Amniotic epithelial cell (primary cell): ENCODE data around the gene ARHGEF7.
"Not testable (repeated sequence)": the region's sequence is repeated elsewhere in the genome, so short reads cannot be mapped to it uniquely, and the experiment has no call there.

Experiments used
- DNase-seq: peaks from one replicate; pipeline ENCODE4 v3.0.0-alpha.2; 2010; ENCODE audit warnings: low read depth

ARHGEF7 gene, protein sequence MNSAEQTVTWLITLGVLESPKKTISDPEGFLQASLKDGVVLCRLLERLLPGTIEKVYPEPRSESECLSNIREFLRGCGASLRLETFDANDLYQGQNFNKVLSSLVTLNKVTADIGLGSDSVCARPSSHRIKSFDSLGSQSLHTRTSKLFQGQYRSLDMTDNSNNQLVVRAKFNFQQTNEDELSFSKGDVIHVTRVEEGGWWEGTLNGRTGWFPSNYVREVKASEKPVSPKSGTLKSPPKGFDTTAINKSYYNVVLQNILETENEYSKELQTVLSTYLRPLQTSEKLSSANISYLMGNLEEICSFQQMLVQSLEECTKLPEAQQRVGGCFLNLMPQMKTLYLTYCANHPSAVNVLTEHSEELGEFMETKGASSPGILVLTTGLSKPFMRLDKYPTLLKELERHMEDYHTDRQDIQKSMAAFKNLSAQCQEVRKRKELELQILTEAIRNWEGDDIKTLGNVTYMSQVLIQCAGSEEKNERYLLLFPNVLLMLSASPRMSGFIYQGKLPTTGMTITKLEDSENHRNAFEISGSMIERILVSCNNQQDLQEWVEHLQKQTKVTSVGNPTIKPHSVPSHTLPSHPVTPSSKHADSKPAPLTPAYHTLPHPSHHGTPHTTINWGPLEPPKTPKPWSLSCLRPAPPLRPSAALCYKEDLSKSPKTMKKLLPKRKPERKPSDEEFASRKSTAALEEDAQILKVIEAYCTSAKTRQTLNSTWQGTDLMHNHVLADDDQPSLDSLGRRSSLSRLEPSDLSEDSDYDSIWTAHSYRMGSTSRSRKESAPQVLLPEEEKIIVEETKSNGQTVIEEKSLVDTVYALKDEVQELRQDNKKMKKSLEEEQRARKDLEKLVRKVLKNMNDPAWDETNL

GRCh38 chr13:111115061-111115964 is at the start of gene ARHGEF7:
Gene ARHGEF7 (plus strand): TSS chr13:111115310. CDS start chr13:111115527, 217 bp downstream.
- DNase-seq, result no peak

DNA sequence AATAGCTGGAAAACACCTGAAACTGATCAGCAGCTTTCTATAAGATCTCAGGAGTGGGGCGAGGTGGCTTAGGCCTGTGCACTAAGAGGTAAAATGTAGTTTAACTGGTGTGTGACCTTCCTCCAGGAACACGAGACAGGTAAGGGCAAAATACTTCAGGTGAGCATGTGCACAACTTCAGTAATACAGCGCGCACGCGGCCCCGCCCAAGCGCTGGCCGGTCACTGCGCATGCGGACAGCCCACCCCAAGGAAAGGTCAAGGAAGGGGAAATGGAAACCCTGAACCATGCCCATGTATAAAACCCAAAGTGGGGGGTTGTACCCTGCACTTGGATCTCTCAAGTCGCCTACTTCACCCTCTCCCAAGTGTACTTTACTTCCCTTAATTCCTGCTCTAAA is 49.4 kb upstream of the ARHGEF7 start:
- DNase-seq, result no peak

DNA sequence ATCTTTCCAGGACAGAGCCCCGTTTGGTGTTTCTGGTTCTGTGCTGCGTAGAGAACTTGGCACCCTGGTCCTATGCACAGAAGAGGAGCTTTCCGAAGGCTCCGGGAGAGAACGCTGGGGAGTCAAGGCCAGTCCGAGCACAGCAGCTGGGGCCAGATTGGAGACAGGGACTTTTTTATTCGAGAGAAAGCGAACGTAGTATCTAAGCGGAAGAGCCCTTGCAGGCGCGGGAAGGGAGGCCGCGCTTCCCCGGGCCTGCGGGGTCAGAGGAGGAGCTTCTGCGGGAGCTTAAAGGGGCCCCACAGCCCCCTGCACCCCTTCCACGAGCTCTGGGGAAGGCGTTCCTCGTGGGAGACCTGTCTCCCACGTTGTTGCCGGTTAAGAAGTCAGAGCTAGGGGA is 48.6 kb upstream of the ARHGEF7 start:
- no peak for DNase-seq

GRCh38 chr13:111068009-111068350 is 47.1 kb upstream of the ARHGEF7 start:
- DNase-seq, result no peak

GRCh38 chr13:111071120-111071519 is 44.0 kb upstream of the ARHGEF7 start:
- not testable (repeated sequence) for DNase-seq

DNA sequence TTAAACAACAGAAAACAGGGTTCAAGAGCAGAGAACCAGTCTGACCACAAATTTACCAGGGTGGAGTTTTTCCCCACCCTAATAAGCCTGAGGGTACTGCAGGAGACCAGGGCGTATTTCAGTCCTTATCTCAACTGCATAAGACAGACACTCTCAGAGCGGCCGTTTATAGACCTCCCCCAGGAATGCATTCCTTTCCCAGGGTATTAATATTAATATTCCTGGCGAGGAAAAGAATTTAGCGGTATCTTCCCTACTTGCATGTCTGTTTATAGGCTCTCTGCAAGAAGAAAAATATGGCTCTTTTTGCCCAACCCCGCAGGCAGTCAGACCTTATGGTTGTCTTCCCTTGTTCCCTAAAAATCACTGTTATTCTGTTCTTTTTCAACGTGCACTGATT is 43.6 kb upstream of the ARHGEF7 start:
- DNase-seq, result not testable (repeated sequence)

- DNase-seq, result no peak
These were observed 40.3 kb upstream of the ARHGEF7 start for GRCh38 chr13:111074826-111075225.

DNA sequence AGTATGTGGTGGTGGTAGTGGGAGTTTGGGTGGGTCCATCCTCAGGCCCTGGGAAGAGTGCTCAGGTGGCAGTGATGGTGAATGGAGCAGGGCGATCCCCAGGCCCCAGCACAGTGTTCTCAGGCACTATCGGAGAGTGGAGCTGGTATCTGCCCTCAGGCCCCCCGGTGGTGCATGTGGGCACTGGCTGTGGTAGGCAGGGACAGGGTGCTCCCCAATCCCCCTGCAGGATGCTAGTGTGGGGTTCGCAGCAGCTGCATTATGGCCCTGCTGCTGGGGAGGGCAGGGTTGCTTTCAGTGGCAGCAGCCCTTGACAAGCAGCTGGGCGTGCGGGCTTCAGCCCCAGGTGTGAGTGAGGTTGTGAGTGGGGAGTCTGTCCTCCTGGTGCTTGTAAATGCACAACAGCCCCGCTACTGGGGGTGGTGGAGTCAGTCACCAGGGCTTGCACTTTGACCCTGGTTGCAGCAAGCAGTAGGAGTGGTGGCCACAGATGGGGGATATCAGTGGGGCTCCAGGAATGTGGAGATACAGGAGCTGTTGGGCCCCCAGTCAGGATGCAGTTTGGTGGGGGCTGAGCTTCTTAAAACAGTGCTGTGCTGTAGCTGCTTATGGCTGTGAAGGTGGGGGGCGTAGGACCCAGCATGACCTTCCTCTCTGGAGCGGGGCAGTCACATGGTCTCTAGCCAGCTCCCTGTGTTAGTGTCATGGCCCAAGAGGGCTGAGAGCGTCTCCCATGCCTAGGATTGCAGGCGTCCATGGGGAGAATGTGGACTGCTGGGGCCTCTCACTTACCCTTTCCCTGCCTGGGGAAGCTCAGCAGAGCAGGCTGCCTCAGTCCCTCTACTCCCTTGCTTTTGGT is 38.7 kb upstream of the ARHGEF7 start:
- no peak for DNase-seq

GRCh38 chr13:111079375-111079774 is 35.7 kb upstream of the ARHGEF7 start:
- no peak for DNase-seq

DNA sequence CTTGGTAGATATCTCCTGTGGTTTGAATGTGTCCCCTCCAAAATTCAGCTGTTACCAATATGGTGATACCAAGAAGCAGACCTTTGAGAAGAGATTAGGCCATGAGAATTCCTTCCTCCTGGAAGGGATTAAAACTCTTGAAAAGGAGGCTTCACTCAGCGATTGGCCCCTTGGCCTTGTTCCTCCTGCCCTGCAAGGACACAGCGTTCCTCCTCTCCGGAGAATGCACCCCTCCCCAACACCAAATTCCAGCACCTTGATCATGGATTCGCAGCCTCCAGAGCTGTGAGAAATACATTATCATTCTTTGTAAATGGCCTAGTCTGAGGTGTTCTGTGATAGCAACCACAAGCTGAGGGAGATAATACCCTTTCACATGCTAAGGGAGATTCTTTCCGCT is 34.5 kb upstream of the ARHGEF7 start:
- DNase-seq, result no peak

- DNase-seq, result no peak
These were observed 32.9 kb upstream of the ARHGEF7 start for GRCh38 chr13:111082240-111082639.

DNA sequence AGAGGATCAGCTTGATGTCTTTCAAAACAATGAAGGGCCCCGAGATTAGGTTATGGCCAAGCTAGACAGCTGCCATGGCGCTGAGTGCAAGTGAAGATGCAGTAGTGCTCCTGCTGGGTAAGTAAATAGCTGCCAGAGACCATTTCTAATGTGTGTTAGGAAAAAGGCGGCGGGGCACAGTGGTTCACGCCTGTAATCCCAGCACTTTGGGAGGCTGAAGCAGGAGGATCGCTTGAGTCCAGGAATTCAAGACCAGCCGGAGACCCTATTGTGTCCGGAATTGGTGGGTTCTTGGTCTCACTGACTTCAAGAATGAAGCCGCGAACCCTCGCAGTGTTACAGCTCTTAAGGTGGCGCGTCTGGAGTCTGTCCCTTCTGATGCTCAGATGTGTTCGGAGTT is 32.3 kb upstream of the ARHGEF7 start:
- not testable (repeated sequence) for DNase-seq

- not testable (repeated sequence) for DNase-seq
These were observed 31.4 kb upstream of the ARHGEF7 start for GRCh38 chr13:111083693-111084092.

DNA sequence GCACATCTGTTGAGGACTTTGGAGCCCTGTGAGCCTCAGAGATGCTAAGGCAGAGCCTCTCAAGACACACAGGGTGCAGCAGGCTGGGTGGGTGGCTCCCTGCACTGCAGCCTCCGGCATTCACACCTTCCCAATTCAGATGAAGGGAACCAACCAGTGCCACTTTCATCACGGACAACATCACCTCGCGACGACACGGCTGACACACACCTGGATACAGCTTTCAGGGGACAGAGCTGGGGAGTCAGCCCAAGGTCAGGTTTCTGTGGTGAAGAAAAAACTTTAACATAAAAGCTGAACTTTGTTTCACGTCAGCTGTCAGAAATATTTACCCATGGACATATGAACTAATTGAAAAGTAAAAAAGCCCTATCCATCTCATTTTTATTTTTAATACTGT is 24.9 kb upstream of the ARHGEF7 start:
- DNase-seq, result no peak

DNA sequence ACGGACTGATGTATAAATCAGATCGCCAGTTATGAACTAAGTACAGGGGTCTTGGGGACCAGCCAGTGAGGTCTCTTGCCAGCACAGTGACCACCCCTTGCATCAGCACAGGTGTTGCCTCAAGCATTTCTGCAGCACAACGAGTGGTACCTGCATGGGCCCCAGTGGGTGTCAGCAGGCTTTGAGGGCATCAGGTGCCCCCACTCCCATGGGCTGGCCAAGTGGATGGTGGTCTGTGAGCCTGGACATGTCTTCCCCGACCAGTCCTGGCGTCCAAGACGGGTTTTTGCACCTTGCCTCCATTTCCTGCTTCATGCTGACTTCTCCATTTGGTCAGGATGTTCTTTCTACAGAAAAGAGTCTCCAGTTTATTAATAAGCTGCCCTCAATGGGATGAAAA is 22.4 kb upstream of the ARHGEF7 start:
- no peak for DNase-seq

DNA sequence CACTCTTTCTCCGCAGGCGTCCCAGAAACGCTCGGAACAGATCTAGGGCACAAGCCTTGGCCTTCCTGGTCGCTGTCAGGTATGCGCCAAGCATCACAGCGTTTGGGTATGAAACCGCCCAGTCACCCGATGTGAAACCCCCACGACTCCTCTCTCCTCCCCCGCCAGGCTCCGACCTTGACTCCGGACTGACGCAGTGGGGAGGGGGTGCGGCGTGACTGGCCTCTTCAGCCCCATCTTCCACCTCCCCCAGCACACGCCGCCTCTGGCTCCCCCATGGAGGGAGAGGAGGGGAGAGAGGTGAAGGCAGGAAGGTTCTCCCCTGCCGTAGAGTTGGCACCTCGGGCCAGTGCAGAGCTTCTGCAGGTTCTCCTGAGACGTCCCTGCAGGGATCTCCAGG is 22.0 kb upstream of the ARHGEF7 start:
- no peak for DNase-seq

- DNase-seq, result no peak
These were observed 21.5 kb upstream of the ARHGEF7 start for GRCh38 chr13:111093634-111094033.

- no peak for DNase-seq
These were observed 19.9 kb upstream of the ARHGEF7 start for GRCh38 chr13:111095031-111095840.

DNA sequence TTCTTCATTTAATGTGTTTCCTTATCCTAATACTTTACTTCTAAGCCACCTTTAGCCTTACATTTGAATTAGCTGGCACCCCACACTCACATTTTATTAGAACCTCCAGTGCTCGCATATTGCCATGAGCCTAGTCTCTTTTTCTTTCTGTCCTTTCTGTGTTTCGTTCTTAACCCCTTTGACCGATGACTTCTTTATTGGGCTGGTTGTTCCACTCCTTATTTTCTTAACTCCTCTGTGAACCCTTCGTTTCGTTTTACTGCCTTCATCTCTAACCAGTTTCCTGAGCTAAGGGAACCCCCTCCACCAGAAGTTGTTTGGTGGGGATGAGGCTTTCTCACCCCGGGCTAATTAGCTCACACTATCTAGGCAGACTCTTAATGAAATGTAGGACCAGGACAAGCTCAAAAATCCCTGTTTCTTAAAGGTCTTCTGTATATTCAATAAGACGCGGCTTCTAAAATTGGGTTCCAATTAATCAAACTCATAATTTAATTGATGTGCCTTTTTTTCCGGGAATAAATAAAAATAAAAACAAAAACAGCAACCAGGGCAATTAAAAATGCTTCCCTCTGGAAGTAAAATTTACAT is 19.1 kb upstream of the ARHGEF7 start:
- DNase-seq, result no peak

DNA sequence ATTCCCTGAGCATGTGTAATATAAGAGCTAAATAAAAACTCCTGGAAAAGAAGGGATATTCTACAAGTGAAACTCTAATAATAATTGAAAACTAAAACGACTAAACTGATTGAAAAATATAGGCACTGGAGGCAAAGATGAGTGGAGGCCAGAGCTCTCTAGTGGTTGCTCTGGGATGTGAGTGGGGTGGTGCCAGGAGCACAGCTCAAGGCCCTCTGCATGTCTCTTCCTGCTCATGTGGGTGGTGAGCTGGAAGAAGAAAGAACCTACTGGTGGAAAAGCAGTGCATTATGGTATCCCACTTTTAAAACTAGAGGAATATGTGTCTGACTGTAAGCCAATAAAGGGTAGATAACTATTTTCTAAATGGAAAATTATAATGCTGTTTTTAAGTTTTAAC is 15.8 kb upstream of the ARHGEF7 start:
- no peak for DNase-seq
